ENCODE measurements around the gene IFITM10. TPM values are rescaled to one million over a fixed set of nuclear protein-coding genes. Genes with fewer than 3 reads are reported as not detected.

IFITM10 gene
- total RNA-seq, 1 donor: 18.1 TPM

GRCh38 chr11:1784761-1785650, 34.6 kb upstream of the IFITM10 start:
- H3K79me2 ChIP-seq (ENCODE audit: insufficient read depth, low read length): no peaks in the 10 kb centered on the region
- H4K20me1 ChIP-seq (ENCODE audit: insufficient read depth, low read length): no peaks in the 10 kb centered on the region
- DNase-seq (ENCODE audit: insufficient read length, low spot score, missing footprints): peak; percentile 60
- no peak for TF ChIP-seq CTCF (IDR thresholded peaks at IDR 0.05; ENCODE audit: extremely low read depth, low read depth, low read length)
- peaks cover 10% of the 10 kb centered on the region for H3K27me3 ChIP-seq (ENCODE audit: insufficient read depth, low read length)
- H3K9me3 ChIP-seq (ENCODE audit: low read depth, low read length): no peaks in the 10 kb centered on the region
- H3K4me3 ChIP-seq (ENCODE audit: insufficient read depth, low read length): no peak overlapping the region
- H3K27ac ChIP-seq (ENCODE audit: low read depth, low read length): no peak overlapping the region
- H3K4me1 ChIP-seq (ENCODE audit: insufficient read depth, low read length): no peaks in the 10 kb centered on the region
- no peaks in the 10 kb centered on the region for H3K36me3 ChIP-seq (ENCODE audit: insufficient read depth, low read length)
- H3K4me2 ChIP-seq (ENCODE audit: insufficient read depth, low read length): no peak overlapping the region
- no peak overlapping the region for H2AFZ ChIP-seq (ENCODE audit: low read length)

DNA sequence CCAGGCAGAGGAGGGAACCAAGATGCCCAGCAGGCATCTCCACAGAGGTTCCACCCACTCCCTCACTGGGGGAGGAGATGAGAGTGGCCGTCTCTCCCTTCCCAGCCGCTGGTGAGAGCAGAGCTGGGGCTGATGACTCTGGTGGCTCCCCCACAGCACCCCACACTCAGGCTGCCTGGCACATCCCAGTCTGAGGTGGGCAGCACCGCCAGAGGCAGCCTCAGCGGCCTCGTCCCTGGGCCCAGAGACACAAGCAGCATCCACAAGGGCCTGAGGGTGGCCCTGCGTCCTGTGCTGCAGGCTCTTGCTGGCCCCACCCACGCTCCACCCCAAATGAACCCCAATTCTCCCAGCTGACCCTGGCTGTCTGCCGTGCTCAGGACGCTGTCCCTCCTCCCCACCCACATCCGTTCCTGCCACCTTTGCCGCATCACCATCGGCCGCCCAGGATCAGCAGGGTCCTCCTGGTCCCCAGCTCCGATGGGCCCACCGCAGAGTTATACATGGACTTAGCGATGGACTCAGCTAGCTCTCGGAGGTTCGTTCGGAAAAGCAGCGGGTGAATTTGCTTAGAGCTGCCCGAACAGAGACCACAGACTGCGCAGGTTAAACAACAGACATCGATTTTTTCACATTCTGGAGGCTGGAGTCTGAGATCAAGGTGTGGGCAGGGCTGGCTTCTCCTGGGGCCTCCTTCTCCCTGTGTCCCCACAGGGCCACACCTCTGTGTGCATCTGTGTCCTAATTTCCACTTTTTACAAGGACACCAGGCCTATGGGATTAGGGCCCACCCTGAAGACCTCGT, 33.5 kb upstream of the IFITM10 start:
- Histone ChIP-seq H3K27ac (ENCODE audit: low read depth, low read length) (no peak overlapping the region), H3K4me2 (ENCODE audit: insufficient read depth, low read length) (no peak overlapping the region)

GRCh38 chr11:1782831-1783724, 32.7 kb upstream of the IFITM10 start:
- Histone ChIP-seq H3K79me2 (ENCODE audit: insufficient read depth, low read length) (no peaks in the 10 kb centered on the region), H3K4me3 (ENCODE audit: insufficient read depth, low read length) (no peak overlapping the region), H3K27me3 (ENCODE audit: insufficient read depth, low read length) (peaks cover 4% of the 10 kb centered on the region), H4K20me1 (ENCODE audit: insufficient read depth, low read length) (no peaks in the 10 kb centered on the region), H3K9me3 (ENCODE audit: low read depth, low read length) (no peaks in the 10 kb centered on the region), H3K36me3 (ENCODE audit: insufficient read depth, low read length) (no peaks in the 10 kb centered on the region), H3K4me1 (ENCODE audit: insufficient read depth, low read length) (no peaks in the 10 kb centered on the region), H3K4me2 (ENCODE audit: insufficient read depth, low read length) (peak overlapping the region; percentile 24), H3K27ac (ENCODE audit: low read depth, low read length) (no peak overlapping the region), H2AFZ (ENCODE audit: low read length) (no peak overlapping the region)
- DNase-seq (ENCODE audit: insufficient read length, low spot score, missing footprints): peak; percentile 49
- no peak for TF ChIP-seq CTCF (IDR thresholded peaks at IDR 0.05; ENCODE audit: extremely low read depth, low read depth, low read length)

More for the DNA sequence above, 33.5 kb upstream of the IFITM10 start:
- Histone ChIP-seq H3K4me1 (ENCODE audit: insufficient read depth, low read length) (no peaks in the 10 kb centered on the region), H3K27me3 (ENCODE audit: insufficient read depth, low read length) (peaks cover 9% of the 10 kb centered on the region), H3K79me2 (ENCODE audit: insufficient read depth, low read length) (no peaks in the 10 kb centered on the region), H3K4me3 (ENCODE audit: insufficient read depth, low read length) (no peak overlapping the region), H3K36me3 (ENCODE audit: insufficient read depth, low read length) (no peaks in the 10 kb centered on the region), H3K9me3 (ENCODE audit: low read depth, low read length) (no peaks in the 10 kb centered on the region), H4K20me1 (ENCODE audit: insufficient read depth, low read length) (no peaks in the 10 kb centered on the region), H2AFZ (ENCODE audit: low read length) (no peak overlapping the region)
- no peak for TF ChIP-seq CTCF (IDR thresholded peaks at IDR 0.05; ENCODE audit: extremely low read depth, low read depth, low read length)
- peak; percentile 62 for DNase-seq (ENCODE audit: insufficient read length, low spot score, missing footprints)
